IMR-90 (cell line): ENCODE results near the gene PLOD1. TPM values are rescaled to one million over a fixed set of nuclear protein-coding genes. Genes with fewer than 3 reads are reported as not detected.

ENCODE experiments used
- ATAC-seq: fragments of 200-7000 bp; cut with Tn5 transposase; 2 replicates; pipeline ENCODE4 v1.9.1; 2020; ENCODE audit warnings: low read depth, mild to moderate bottlenecking, moderate library complexity
- BruUV-seq: library from RNA; stranded (reverse); fragments of 400-500 nt; replicated peaks from 2 replicates; lab custom pipeline; 2021; lab: Mats Ljungman, UMichigan
- CTCF ChIA-PET: fragments of 300-600 bp; formaldehyde crosslinking; extraction: SDS; loops from one replicate; lab custom pipeline; 2021; ENCODE audit warnings: antibody characterized with exemption; lab: Yijun Ruan, JAX
- POLR2A ChIA-PET: fragments of 300-600 bp; sonication (Branson Sonifier 250); formaldehyde crosslinking; loops from one replicate; lab custom pipeline; 2022; ENCODE audit warnings: antibody characterized with exemption; ENCODE audit not compliant: unreplicated experiment; lab: Charles Lee
- DNase-seq: peaks from one replicate; pipeline ENCODE4 v3.0.0; 2013
- H2AFZ ChIP-seq: replicated peaks from 2 replicates; pipeline ENCODE3; 2013; ENCODE audit warnings: low read length, mild to moderate bottlenecking; ENCODE audit not compliant: poor library complexity
- H2AK5ac ChIP-seq: 2 replicates; pipeline ENCODE4 v1.6.1; 2013; ENCODE audit warnings: low read depth, low read length, inconsistent platforms
- H2AK9ac ChIP-seq: replicated peaks from 2 replicates; pipeline ENCODE3; 2013; ENCODE audit warnings: mild to moderate bottlenecking, low read depth, low read length, moderate library complexity; ENCODE audit not compliant: poor library complexity
- H2BK120ac ChIP-seq: 2 replicates; pipeline ENCODE4 v1.6.1; 2013; ENCODE audit warnings: low read depth, low read length, inconsistent platforms
- H2BK15ac ChIP-seq: 3 replicates; pipeline ENCODE4 v1.6.1; 2013; ENCODE audit warnings: low read depth, low read length, inconsistent platforms
- H2BK20ac ChIP-seq: 2 replicates; pipeline ENCODE4 v1.6.1; 2013; ENCODE audit warnings: low read depth, mild to moderate bottlenecking, inconsistent platforms, low read length, moderate library complexity
- H2BK5ac ChIP-seq: 2 replicates; pipeline ENCODE4 v1.6.1; 2013; ENCODE audit warnings: mild to moderate bottlenecking, low read depth, low read length, inconsistent platforms; ENCODE audit not compliant: poor library complexity, severe bottlenecking
- H3K14ac ChIP-seq: replicated peaks from 2 replicates; pipeline ENCODE4 v1.6.1; 2013; ENCODE audit warnings: low read depth, low read length, inconsistent platforms
- H3K18ac ChIP-seq: 2 replicates; pipeline ENCODE4 v1.6.1; 2013; ENCODE audit warnings: low read depth, low read length, control low read depth
- H3K23ac ChIP-seq: 2 replicates; pipeline ENCODE4 v1.6.1; 2013; ENCODE audit warnings: low read depth, low read length, inconsistent platforms
- H3K27ac ChIP-seq: 2 replicates; pipeline ENCODE4 v1.5.1; 2013; ENCODE audit warnings: mild to moderate bottlenecking, control low read depth, low read length; ENCODE audit not compliant: insufficient read depth
- H3K27me3 ChIP-seq: 2 replicates; pipeline ENCODE4 v1.6.1; 2013; ENCODE audit warnings: low read length; ENCODE audit not compliant: control insufficient read depth, insufficient read depth
- H3K36me3 ChIP-seq: 2 replicates; pipeline ENCODE4 v1.6.1; 2013; ENCODE audit warnings: low read length, mixed read lengths; ENCODE audit not compliant: control insufficient read depth, insufficient read depth
- H3K4ac ChIP-seq: 2 replicates; pipeline ENCODE4 v1.6.1; 2013; ENCODE audit warnings: low read depth, low read length, inconsistent platforms
- H3K4me1 ChIP-seq: 2 replicates; pipeline ENCODE4 v1.6.1; 2013; ENCODE audit warnings: low read length, mixed read lengths; ENCODE audit not compliant: control insufficient read depth, insufficient read depth
- H3K4me2 ChIP-seq: 2 replicates; pipeline ENCODE4 v1.6.1; 2013; ENCODE audit warnings: low read depth, mild to moderate bottlenecking, control low read depth, low read length, moderate library complexity
- H3K4me3 ChIP-seq: 2 replicates; pipeline ENCODE4 v1.5.1; 2013; ENCODE audit warnings: low read depth, mild to moderate bottlenecking, control low read depth, low read length, moderate library complexity; ENCODE audit not compliant: insufficient read depth
- H3K56ac ChIP-seq: 2 replicates; pipeline ENCODE4 v1.6.1; 2013; ENCODE audit warnings: low read length, inconsistent platforms; ENCODE audit not compliant: insufficient read depth; ENCODE audit errors: extremely low read depth
- H3K79me1 ChIP-seq, 2 experiments: 2 replicates each; pipeline ENCODE4 v1.6.1; 2013; ENCODE audit warnings: low read length in 2 of 2, inconsistent platforms in 1 of 2, low read depth in 1 of 2
- H3K9ac ChIP-seq: 2 replicates; pipeline ENCODE4 v1.6.1; 2013; ENCODE audit warnings: low read depth, low read length, control low read depth
- H3K9me1 ChIP-seq: 2 replicates; pipeline ENCODE4 v1.6.1; 2013; ENCODE audit warnings: low read length, inconsistent platforms; ENCODE audit not compliant: insufficient read depth
- H3K9me3 ChIP-seq: 2 replicates; pipeline ENCODE4 v1.6.1; 2013; ENCODE audit warnings: low read length; ENCODE audit not compliant: control insufficient read depth, insufficient read depth
- H4K20me1 ChIP-seq: 2 replicates; pipeline ENCODE4 v1.6.1; 2013; ENCODE audit warnings: low read length, inconsistent platforms; ENCODE audit not compliant: insufficient read depth
- H4K5ac ChIP-seq: 2 replicates; pipeline ENCODE4 v1.6.1; 2013; ENCODE audit warnings: mild to moderate bottlenecking, low read depth, low read length, control low read depth
- H4K8ac ChIP-seq, 2 experiments: 2 replicates each; pipeline ENCODE4 v1.6.1; 2013; ENCODE audit warnings: low read depth in 2 of 2, low read length in 2 of 2, control low read depth in 1 of 2, inconsistent platforms in 1 of 2
- H4K91ac ChIP-seq: 2 replicates; pipeline ENCODE4 v1.6.1; 2013; ENCODE audit warnings: low read depth, low read length, inconsistent platforms; ENCODE audit not compliant: insufficient read depth
- CEBPB ChIP-seq: IDR thresholded peaks from 2 replicates; pipeline ENCODE4 v1.6.1; 2012; ENCODE audit warnings: low read depth, low read length, improper control_type of control experiment
- USF2 ChIP-seq: fragments of 150-350 bp; IDR thresholded peaks from 2 replicates; pipeline ENCODE4 v1.6.1; 2017; ENCODE audit warnings: mild to moderate bottlenecking, antibody characterized with exemption, low read length, low read depth
- WGBS, 2 experiments: methylation state at CpG; one replicate each; pipeline versions ENCODE4 v1.1.5 to v1.1.7; 2013; ENCODE audit warnings: missing lambda C conversion rate in 2 of 2; ENCODE audit not compliant: insufficient read length in 1 of 2; ENCODE audit errors: extremely low coverage in 2 of 2; 5-methylcytosine and 5-hydroxymethylcytosine counted together
- dilution Hi-C: fragments of 300-500 bp; cut with HindIII; formaldehyde crosslinking; loops from one replicate; pipeline ENCODE4 v1.14.3; 2018; ENCODE audit warnings: low sequenced_read_pairs; ENCODE audit not compliant: unreplicated experiment
- in situ Hi-C: fragments of 300-500 bp; cut with MboI; formaldehyde crosslinking; loops from 3 replicates; pipeline ENCODE4 v1.14.3; 2019; ENCODE audit warnings: low sequenced_read_pairs, inconsistent platforms, mixed read lengths
- intact Hi-C: fragments of 100-400 bp; cut with micrococcal nuclease; formaldehyde crosslinking; loops from 2 replicates; pipeline ENCODE4 v1.10.0; 2022
- polyA plus RNA-seq, 3 experiments: library from polyadenylated mRNA; depleted of rRNA; stranded (reverse); fragments of >200 nt; gene quantifications; 2 replicates each; pipeline ENCODE4 v1.2.3, GENCODE V29; 2012; ENCODE audit warnings: low replicate concordance in 1 of 3
- total RNA-seq: library from RNA; depleted of rRNA; stranded (reverse); fragments of >200 nt; gene quantifications from 2 replicates; pipeline ENCODE4 v1.2.3, GENCODE V29; 2012

Gene PLOD1
- total and polyA plus RNA-seq, 2 of the 4 experiments (the other 2 are of a cell fraction): 283 to 609 TPM

GRCh38 chr1:11985851-11986250, 51.3 kb downstream of the PLOD1 start:
- Histone ChIP-seq H2AFZ (no peak overlapping the region), H3K4me3 (no peak overlapping the region), H4K91ac (no peak overlapping the region), H3K18ac (no peak overlapping the region), H2BK5ac (no peak overlapping the region), H3K9ac (no peak overlapping the region), H3K27ac (no peak overlapping the region), H2BK20ac (no peak overlapping the region), H3K4me1 (0 out of 2 replicates have a peak, but pooled peaks cover 2% of the 10 kb centered on the region), H2BK120ac (no peak overlapping the region), H3K9me1 (peaks cover 5% of the 10 kb centered on the region; the same call in 1 of the 2 replicates), H3K23ac (no peak overlapping the region), H3K27me3 (no peaks in the 10 kb centered on the region), H3K4me2 (no peak overlapping the region), H3K14ac (no peak overlapping the region), H4K5ac (no peak overlapping the region), H2AK5ac (no peak overlapping the region), H3K79me1 (peaks cover 57 to 64% of the 10 kb centered on the region in 2 experiments), H3K56ac (no peak overlapping the region), H2BK15ac (no peak overlapping the region), H4K8ac (no peak overlapping the region), H2AK9ac (no peak overlapping the region), H3K4ac (no peak overlapping the region), H3K36me3 (peaks cover 49% of the 10 kb centered on the region), H3K9me3 (no peaks in the 10 kb centered on the region), H4K20me1 (peaks cover 23% of the 10 kb centered on the region)
- no TSS peak for BruUV-seq
- ChIA-PET CTCF (no interaction called here), POLR2A (no interaction called here)
- intact Hi-C loops: no loop called here
- TF ChIP-seq USF2 (no peak), CEBPB (peak; percentile 37; the same call in 1 of the 2 replicates)
- ATAC-seq (no peak), DNase-seq (peak; percentile 28)
- in situ Hi-C loops: no loop called here
- dilution Hi-C loops: no loop called here
- WGBS, 2 experiments: no CpG with 5 or more reads among the region's 7 CpGs
